HG03025 (cell line): Measurements from ENCODE around the gene FAM151A.
"Not testable (repeated sequence)": the region's sequence is repeated elsewhere in the genome, so short reads cannot be mapped to it uniquely, and the experiment has no call there.

Experiments
- ATAC-seq: cut with Tn5 transposase; IDR thresholded peaks from one replicate; pipeline ENCODE4 v1.9.1; 2021; ENCODE audit warnings: mild to moderate bottlenecking, moderate library complexity; ENCODE audit not compliant: unreplicated experiment, low FRiP score

The FAM151A gene

GRCh38 chr1:54640361-54640760, 17.0 kb upstream of the FAM151A start:
- ATAC-seq, result no peak

GRCh38 chr1:54636461-54637446, 13.4 kb upstream of the FAM151A start:
- not testable (repeated sequence) for ATAC-seq

GRCh38 chr1:54635804-54636203, 12.5 kb upstream of the FAM151A start:
- not testable (repeated sequence) for ATAC-seq

GRCh38 chr1:54627196-54627595, 3.9 kb upstream of the FAM151A start:
- no peak for ATAC-seq

- ATAC-seq, result no peak
These were observed 1.4 kb upstream of the FAM151A start for GRCh38 chr1:54624466-54625464.

- ATAC-seq, result no peak
These were observed 3.6 kb downstream of the FAM151A start for GRCh38 chr1:54619749-54620148.

- ATAC-seq, result no peak
These were observed 7.6 kb downstream of the FAM151A start for GRCh38 chr1:54615531-54616279.

GRCh38 chr1:54614563-54614962, 8.8 kb downstream of the FAM151A start:
- no peak for ATAC-seq

GRCh38 chr1:54614024-54614423, 9.3 kb downstream of the FAM151A start:
- no peak for ATAC-seq

GRCh38 chr1:54611621-54612020, 11.7 kb downstream of the FAM151A start:
- ATAC-seq, result no peak

- ATAC-seq, result no peak
These were observed 12.4 kb downstream of the FAM151A start for GRCh38 chr1:54610601-54611580.

- no peak for ATAC-seq
These were observed 13.3 kb downstream of the FAM151A start for GRCh38 chr1:54610048-54610447.

GRCh38 chr1:54609301-54609921, 13.9 kb downstream of the FAM151A start:
- ATAC-seq, result no peak

GRCh38 chr1:54608566-54609230, 14.6 kb downstream of the FAM151A start:
- no peak for ATAC-seq

GRCh38 chr1:54607821-54608565, 15.3 kb downstream of the FAM151A start:
- no peak for ATAC-seq

GRCh38 chr1:54606990-54607325, 16.4 kb downstream of the FAM151A start:
- ATAC-seq, result no peak
